ENCODE data around the gene CDH13. TPM values are rescaled to one million over a fixed set of nuclear protein-coding genes. Genes with fewer than 3 reads are reported as not detected.

Gene CDH13
- total RNA-seq, 1 donor from 2014 or later = 2.3 TPM

DNA sequence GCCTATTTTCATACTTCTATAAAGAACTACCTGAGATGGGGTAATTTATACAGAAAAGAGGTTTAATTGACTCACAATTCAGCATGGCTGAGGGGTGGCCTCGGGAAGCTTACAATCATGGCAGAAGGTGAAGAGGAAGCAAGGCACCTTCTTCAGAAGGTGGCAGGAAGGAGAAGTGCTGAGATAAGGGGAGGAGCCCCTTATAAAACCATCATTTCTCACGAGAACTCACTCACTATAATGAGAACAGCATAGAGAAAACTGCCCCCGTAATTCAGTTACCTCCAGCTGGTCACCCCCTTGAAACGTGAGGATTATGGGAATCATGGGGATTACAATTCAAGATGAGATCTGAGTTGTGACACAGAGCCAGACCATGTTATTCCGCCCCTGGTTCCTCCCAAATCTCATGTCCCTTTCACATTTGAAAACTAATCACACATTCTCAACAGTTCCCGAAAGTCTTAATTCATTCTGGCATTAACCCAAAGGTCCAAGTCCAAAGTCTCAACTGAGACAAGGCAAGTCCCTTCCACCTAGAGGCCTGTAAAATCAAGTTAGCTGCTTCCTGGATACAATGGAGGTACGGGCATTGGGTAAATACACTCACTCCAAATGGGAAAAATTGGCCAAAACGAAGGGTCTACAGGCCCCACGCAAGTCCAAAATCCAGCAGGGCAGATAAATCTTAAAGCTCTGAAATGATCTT is 237.7 kb downstream of the CDH13 start:
- TF ChIP-seq, protein P1, sequence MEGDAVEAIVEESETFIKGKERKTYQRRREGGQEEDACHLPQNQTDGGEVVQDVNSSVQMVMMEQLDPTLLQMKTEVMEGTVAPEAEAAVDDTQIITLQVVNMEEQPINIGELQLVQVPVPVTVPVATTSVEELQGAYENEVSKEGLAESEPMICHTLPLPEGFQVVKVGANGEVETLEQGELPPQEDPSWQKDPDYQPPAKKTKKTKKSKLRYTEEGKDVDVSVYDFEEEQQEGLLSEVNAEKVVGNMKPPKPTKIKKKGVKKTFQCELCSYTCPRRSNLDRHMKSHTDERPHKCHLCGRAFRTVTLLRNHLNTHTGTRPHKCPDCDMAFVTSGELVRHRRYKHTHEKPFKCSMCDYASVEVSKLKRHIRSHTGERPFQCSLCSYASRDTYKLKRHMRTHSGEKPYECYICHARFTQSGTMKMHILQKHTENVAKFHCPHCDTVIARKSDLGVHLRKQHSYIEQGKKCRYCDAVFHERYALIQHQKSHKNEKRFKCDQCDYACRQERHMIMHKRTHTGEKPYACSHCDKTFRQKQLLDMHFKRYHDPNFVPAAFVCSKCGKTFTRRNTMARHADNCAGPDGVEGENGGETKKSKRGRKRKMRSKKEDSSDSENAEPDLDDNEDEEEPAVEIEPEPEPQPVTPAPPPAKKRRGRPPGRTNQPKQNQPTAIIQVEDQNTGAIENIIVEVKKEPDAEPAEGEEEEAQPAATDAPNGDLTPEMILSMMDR (IDR thresholded peaks at IDR 0.05; ENCODE audit: unreplicated experiment) = no peak
- H3K4me3 Mint-ChIP-seq (ENCODE audit: unreplicated experiment) = no peak overlapping the region
- peaks cover 9% of the 10 kb centered on the region for H3K36me3 Mint-ChIP-seq (ENCODE audit: low read depth, unreplicated experiment)
- no peaks in the 10 kb centered on the region for H3K4me1 Mint-ChIP-seq (ENCODE audit: unreplicated experiment)
- H3K27me3 Mint-ChIP-seq (ENCODE audit: unreplicated experiment) = no peaks in the 10 kb centered on the region
- no peak overlapping the region for H3K27ac Mint-ChIP-seq (ENCODE audit: unreplicated experiment)
- peaks cover 5% of the 10 kb centered on the region for H3K9me3 Mint-ChIP-seq (ENCODE audit: unreplicated experiment)
- no peak for DNase-seq (ENCODE audit: low spot score)

DNA sequence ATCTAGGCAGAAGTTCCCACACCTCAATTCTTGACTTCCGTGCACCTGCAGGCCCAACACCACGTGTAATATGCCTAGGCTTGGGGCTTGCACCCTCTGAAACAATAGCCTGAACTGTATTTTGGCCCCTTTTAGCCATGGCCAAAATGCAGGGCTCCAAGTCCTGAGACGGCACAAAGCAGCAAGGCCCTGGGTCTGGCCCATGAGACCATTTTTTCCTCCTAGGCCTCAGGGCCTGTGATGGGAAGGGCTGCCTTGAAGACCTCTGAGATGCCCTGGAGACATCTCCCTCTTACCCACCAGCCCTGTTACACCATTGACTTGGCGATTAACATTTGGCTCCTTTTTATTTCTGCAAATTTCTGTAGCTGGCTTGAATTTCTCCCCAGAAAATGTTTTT is 238.6 kb downstream of the CDH13 start:
- H3K27ac Mint-ChIP-seq (ENCODE audit: unreplicated experiment) = no peak overlapping the region
- peaks cover 5% of the 10 kb centered on the region for H3K9me3 Mint-ChIP-seq (ENCODE audit: unreplicated experiment)
- H3K27me3 Mint-ChIP-seq (ENCODE audit: unreplicated experiment) = no peaks in the 10 kb centered on the region
- peaks cover 9% of the 10 kb centered on the region for H3K36me3 Mint-ChIP-seq (ENCODE audit: low read depth, unreplicated experiment)
- no peak for DNase-seq (ENCODE audit: low spot score)
- no peaks in the 10 kb centered on the region for H3K4me1 Mint-ChIP-seq (ENCODE audit: unreplicated experiment)
- H3K4me3 Mint-ChIP-seq (ENCODE audit: unreplicated experiment) = no peak overlapping the region
- TF ChIP-seq, protein P1 (IDR thresholded peaks at IDR 0.05; ENCODE audit: unreplicated experiment) = no peak

DNA sequence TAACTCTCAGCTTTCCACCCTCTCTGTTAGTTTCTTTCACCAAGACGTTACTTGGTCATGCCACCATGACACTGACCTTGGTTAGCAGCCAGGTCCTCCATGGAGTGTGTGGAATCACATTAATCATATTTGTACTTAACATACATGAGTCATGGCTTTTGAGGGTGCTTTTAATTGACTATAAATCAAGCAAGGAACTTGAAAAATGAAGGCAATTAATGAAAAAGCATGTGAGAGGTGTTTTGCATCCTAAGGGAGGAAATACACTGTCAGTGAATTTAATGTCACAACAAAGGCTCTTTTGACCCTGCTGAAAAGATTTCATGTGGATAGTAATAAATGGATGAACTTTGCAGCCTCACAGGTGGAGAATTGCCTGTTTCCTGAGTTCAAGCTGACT is 240.7 kb downstream of the CDH13 start:
- Mint-ChIP-seq H3K27me3 (ENCODE audit: unreplicated experiment) (no peaks in the 10 kb centered on the region), H3K9me3 (ENCODE audit: unreplicated experiment) (peaks cover 5% of the 10 kb centered on the region), H3K36me3 (ENCODE audit: low read depth, unreplicated experiment) (peaks cover 9% of the 10 kb centered on the region), H3K4me3 (ENCODE audit: unreplicated experiment) (no peak overlapping the region), H3K27ac (ENCODE audit: unreplicated experiment) (no peak overlapping the region), H3K4me1 (ENCODE audit: unreplicated experiment) (no peaks in the 10 kb centered on the region)
- TF ChIP-seq, protein P1 (IDR thresholded peaks at IDR 0.05; ENCODE audit: unreplicated experiment) = no peak
- DNase-seq (ENCODE audit: low spot score) = no peak

DNA sequence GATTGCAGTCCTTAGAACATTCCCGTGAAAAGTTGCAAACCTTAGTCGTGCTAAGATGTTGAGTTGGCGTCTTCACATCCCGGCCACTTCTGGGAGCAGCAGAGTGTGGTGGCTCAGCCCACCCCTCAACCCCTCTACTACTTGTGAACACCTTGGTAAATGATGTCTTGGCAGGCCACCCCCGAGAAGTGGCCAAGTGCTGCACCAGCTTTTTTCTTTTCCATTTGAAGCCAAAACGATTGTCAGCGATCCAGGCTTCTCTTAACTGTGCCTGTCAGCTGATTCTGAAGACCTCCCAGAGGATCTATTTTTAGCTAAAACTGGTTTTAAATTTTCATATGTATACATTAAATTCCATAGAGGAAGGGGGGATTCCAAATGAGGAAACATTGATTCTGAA is 247.5 kb downstream of the CDH13 start:
- Mint-ChIP-seq H3K36me3 (ENCODE audit: low read depth, unreplicated experiment) (no peaks in the 10 kb centered on the region), H3K27me3 (ENCODE audit: unreplicated experiment) (no peaks in the 10 kb centered on the region), H3K4me1 (ENCODE audit: unreplicated experiment) (no peaks in the 10 kb centered on the region), H3K9me3 (ENCODE audit: unreplicated experiment) (no peaks in the 10 kb centered on the region), H3K4me3 (ENCODE audit: unreplicated experiment) (no peak overlapping the region), H3K27ac (ENCODE audit: unreplicated experiment) (no peak overlapping the region)
- TF ChIP-seq, protein P1 (IDR thresholded peaks at IDR 0.05; ENCODE audit: unreplicated experiment) = no peak
- no peak for DNase-seq (ENCODE audit: low spot score)

DNA sequence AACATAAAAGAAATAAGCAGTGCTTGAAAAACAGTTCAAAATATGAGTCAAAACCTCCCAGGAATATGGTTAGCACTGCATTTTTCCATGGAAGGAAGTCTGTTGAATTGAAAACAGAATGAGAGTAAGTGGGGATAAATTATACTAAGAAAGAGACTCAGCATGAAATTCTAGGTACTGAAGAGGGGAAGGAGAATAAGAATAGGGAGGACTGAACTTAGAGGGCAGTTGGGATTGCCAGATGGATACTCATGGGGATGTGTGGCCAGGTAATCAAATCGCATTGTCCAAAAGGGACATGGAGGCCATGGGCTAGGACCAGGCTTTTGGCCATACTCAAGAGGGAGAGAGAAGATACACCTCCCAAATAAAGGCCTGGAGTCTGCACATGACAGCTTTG is 247.9 kb downstream of the CDH13 start:
- TF ChIP-seq, protein P1 (IDR thresholded peaks at IDR 0.05; ENCODE audit: unreplicated experiment) = no peak
- Mint-ChIP-seq H3K4me1 (ENCODE audit: unreplicated experiment) (no peaks in the 10 kb centered on the region), H3K9me3 (ENCODE audit: unreplicated experiment) (no peaks in the 10 kb centered on the region), H3K36me3 (ENCODE audit: low read depth, unreplicated experiment) (no peaks in the 10 kb centered on the region), H3K4me3 (ENCODE audit: unreplicated experiment) (no peak overlapping the region), H3K27ac (ENCODE audit: unreplicated experiment) (no peak overlapping the region), H3K27me3 (ENCODE audit: unreplicated experiment) (no peaks in the 10 kb centered on the region)
- DNase-seq (ENCODE audit: low spot score) = no peak

Measured in endothelial cell (in vitro differentiated cells).